DMS53 (cell line): Measurements from ENCODE around the gene CDKN2C.
"Not testable (repeated sequence)": the region's sequence is repeated elsewhere in the genome, so short reads cannot be mapped to it uniquely, and the experiment has no call there.

Source experiments
- DNase-seq: peaks from one replicate; lab custom pipeline; 2025; lab: John Stamatoyannopoulos, UW

CDKN2C gene

DNA sequence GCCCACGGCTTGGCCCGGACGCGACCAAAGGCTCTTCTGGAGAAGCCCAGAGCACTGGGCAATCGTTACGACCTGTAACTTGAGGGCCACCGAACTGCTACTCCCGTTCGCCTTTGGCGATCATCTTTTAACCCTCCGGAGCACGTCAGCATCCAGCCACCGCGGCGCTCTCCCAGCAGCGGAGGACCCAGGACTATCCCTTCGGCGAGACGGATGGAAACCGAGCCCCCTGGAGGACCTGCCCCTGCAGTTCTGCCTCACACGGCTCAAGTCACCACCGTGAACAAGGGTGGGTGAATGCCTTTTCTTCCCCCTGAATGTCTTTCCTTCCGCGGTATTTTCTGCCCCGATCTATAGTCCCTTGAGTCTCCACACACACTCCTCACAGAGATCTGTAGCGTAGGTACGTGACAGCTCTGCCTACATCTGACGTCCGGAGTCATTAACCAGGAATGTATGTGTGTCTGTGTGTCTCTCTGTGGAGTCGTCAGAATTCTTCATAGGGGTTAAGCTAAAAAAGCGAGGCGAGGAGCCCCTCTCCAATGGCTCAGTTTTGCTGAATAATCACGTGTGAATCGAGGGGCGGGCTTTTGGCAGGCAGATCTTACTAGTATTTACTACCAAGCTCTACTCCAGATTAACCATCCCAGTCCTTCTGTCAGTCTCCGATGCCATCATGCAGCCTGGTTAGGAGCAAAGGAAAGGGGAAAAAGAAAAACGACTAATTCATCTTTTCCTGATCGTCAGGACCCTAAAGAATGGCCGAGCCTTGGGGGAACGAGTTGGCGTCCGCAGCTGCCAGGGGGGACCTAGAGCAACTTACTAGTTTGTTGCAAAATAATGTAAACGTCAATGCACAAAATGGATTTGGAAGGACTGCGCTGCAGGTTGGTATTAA, at the start of gene CDKN2C:
Gene CDKN2C (plus strand): TSS at position 635 of the 898 bp plus-strand sequence. CDS start 124 bp downstream, at position 759.
- DNase-seq: peak; percentile 90

- DNase-seq: no peak
Measured at GRCh38 chr1:50920409-50920808, 49.6 kb upstream of the CDKN2C start.

DNA sequence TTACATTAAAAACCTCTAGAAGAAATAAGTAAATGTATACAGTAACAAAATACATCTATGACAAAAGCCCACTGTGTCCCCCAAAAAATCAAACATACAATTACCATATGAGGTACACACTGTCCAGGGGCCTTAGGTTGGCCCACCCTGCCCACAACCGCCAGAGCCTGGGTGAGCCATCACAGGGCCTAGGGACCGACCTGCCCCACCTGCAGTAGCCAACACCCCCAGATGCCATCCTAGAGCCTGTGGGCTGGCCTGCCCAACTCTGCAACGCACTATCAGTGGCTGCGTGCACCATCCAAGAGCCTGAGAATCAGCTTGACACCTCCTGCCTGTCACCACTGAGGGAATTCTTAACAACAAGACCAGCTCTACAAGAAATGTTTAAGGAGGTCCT, 49.0 kb upstream of the CDKN2C start:
- no peak for DNase-seq

- no peak for DNase-seq
Measured at GRCh38 chr1:50923564-50923963, 46.5 kb upstream of the CDKN2C start.

DNA sequence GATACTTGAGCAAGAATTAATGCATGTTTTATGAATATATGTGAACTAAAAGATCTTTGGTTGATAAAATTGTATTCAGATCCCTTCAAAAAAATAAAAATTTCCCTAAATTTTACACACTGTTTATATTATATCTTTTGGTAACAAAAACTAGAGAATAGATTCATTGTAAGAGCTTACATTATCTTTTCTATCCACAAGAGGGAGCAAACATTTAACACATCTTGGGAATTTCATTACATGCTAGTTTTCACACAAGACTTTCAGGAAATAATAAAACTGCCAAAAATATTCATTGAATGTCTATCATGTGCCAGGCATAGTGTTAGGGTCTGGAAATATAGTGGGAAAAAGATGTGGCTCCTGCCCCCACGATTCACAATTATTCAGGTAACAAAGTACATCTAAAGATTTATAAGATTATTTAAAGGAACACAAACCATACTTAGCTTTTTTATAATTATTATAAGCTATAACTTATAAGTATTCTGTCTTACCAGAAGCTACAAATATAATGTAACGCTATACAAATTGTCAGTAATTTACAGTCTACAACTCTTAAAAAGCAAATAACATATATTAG, 40.6 kb upstream of the CDKN2C start:
- peak; percentile 80 for DNase-seq

- no peak for DNase-seq
Measured at GRCh38 chr1:50930193-50930592, 39.9 kb upstream of the CDKN2C start.

- no peak for DNase-seq
Measured at GRCh38 chr1:50930965-50931737, 38.9 kb upstream of the CDKN2C start.

- DNase-seq: not testable (repeated sequence)
Measured at GRCh38 chr1:50932043-50932442, 38.0 kb upstream of the CDKN2C start.

DNA sequence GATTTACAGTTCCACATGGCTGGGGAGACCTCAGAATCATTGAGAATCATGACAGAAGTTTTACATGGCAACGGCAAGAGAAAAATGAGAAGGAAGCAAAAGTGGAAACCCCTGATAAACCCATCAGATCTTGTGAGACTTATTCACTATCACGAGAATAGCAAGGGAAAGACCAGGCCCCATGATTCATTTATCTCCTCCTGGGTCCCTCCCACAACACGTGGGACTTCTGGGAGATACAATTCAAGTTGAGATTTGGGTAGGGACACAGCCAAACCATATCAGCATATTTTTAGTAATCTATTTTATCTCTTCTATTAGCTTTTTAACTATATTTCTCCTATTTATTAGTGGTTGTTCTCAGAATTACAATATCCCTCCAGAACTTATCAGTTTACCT, 36.3 kb upstream of the CDKN2C start:
- DNase-seq: not testable (repeated sequence)

DNA sequence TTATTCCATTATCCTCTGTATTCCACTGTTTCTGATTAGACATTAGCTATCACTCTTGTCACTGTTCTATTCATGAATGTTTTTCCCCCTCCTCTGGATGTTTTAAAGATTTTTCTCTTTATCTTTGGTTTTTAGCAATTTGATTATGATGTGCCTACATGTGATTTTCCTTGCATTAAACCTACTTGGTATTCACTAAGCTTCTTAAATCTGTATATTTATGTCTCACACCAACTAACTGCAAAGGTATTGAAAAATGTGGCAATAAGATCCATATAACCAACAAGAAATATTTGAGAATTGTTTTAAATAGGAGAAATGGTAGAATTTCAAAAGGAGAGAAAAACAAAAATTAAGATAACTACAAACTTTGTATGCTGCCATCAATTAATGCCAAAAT, 35.2 kb upstream of the CDKN2C start:
- DNase-seq: no peak

GRCh38 chr1:50935276-50935675, 34.8 kb upstream of the CDKN2C start:
- peak; percentile 19 for DNase-seq

GRCh38 chr1:50936321-50936720, 33.7 kb upstream of the CDKN2C start:
- no peak for DNase-seq

DNA sequence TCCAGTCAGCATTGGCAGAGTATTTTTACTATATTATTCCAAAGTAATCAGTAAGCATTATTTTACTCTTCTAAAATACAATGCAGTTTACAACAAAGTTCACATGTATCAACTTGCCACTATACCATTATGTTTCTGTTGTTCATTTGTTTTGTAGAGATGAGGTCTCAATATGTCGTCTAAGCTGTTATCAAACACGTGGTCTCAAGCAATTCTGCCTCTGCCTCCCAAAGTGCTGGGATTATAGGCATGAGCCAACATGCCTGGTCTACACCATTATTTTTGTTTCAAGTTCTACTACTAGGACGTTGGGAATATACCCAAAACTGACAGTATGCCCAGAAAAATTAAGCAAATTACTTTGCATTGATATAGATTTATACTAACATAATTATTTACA, 29.8 kb upstream of the CDKN2C start:
- no peak for DNase-seq

DNA sequence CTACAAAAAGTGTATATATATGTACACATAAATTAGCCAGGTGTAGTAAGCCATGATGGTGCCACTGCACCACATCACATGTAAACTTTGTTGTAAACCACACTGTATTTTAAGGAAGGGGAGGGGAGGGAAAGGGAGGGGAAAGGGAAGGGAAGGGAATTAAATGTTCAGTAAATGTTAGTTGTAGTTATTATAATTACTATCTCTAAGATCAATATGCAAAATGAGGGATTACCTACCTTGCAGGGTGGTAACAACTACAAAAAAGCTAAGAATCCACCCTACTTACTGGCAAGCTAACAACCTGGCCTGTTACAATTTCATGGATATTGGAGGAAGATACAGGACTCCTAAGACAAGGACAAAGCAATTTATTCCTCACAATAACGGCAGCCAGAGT, 27.7 kb upstream of the CDKN2C start:
- no peak for DNase-seq

- DNase-seq: no peak
Measured at GRCh38 chr1:50949286-50949982, 20.6 kb upstream of the CDKN2C start.

DNA sequence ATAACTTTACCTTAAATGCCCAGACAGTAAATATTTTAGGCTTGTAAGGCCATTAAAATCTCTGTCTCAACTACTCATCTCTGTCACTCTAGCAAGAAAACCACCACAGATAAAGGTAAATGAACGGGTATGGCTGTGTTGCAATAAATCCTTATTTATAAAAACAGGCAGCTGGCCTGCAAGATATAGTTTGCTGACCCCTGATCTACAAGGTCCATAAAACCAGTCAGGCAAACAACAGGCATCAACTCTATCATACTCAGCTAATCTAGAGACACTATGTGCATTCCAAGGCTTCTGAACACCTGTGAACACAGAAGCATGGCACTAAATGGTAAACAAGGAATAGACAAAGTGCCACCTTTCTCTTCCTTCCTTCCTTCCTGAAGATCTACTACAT, 19.6 kb upstream of the CDKN2C start:
- DNase-seq: no peak

DNA sequence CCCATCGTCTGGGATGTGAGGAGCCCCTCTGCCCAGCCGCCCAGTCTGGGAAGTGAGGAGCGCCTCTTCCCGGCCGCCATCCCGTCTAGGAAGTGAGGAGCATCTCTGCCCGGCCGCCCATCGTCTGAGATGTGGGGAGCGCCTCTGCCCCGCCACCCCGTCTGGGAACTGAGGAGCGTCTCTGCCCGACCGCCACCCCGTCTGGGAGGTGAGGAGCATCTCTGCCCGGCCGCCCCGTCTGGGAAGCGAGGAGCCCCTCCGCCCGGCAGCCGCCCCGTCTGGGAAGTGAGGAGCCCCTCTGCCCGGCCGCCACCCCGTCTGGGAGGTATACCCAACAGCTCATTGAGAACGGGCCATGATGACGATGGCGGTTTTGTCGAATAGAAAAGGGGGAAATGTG, 17.5 kb upstream of the CDKN2C start:
- not testable (repeated sequence) for DNase-seq

DNA sequence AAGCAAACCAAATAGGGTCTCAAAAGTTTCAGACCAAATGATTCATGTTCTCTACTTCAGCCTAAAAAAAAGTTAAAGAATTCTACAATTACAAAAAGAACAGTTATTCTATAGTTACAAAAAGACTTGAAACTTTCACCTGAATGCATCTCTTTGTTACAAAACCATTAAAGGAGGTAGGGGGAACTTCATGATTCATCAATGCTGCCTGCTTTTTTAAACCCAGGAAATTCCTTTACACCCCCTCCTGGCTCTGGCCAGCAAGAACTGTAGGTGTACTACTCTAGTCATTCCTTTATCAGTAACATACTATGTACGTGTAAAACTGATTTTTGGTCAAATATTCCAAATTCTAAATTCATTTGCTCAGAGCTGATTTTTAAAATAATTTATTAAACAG, 14.9 kb upstream of the CDKN2C start:
- no peak for DNase-seq

DNA sequence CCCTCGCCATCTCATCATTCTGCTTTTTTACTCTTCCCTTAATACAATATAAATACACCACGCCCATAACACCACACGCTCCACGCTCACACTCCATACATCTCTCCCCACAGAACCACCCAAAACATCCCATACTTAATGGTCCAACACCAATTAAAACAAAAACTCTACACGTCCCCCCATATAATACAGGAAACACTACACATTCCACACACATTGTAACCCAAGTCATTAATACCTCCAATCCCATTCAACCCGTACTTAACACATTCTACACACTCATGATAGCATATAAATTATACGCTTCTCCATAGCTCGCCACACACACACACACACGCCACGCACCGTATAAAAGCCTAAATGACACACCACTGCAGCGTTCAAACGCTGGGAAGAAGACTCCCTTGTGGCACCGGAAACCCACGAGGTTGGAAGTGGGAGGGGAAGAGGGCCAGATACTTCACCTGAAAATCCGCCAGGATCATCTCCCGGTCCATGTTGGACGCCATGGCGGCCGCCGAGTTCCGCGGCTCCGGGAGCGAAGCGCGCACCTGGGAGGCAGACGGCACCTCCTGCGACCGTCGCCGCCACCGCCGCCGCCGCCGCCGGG, 10.6 kb upstream of the CDKN2C start:
- DNase-seq: peak; percentile 87

- DNase-seq: peak; percentile 100
Measured at GRCh38 chr1:50959913-50960844, 9.9 kb upstream of the CDKN2C start, which contains the start of gene FAF1. Gene FAF1, minus strand, starts transcription at chr1:50960267. Its CDS starts 456 bp downstream, at chr1:50959811.
